Measurements from ENCODE around the gene GEMIN7. TPM values are rescaled to one million over a fixed set of nuclear protein-coding genes. Genes with fewer than 3 reads are reported as not detected.
A peak's percentile ranks its signal among the peaks of the same experiment; 100 is the strongest.

The GEMIN7 gene
- total and polyA plus RNA-seq, 2 of the 13 experiments (the other 11 are each of a cell fraction or from before 2014, with no cell fraction given), result 24.1 to 30.6 TPM

- no peak overlapping the region for H2AFZ ChIP-seq (ENCODE audit: low read length)
- DNase-seq (ENCODE audit: low spot score), result no peak
- H3K9ac ChIP-seq (ENCODE audit: insufficient read depth, low read depth, low read length), result no peak overlapping the region; the same call in 1 of the 2 replicates
- WGBS (ENCODE audit: low lambda C conversion rate), result 82% methylated on average over 7 of the region's 8 CpGs
- CTCF ChIA-PET (ENCODE audit: low intra/inter-chr PET ratio, low total read pairs), result no interaction called here
- peaks cover 0 to 5% of the 10 kb centered on the region in 2 experiments; a peak in 2 of 5 replicates for H3K36me3 ChIP-seq (replicated peaks in 1 of 2; ENCODE audit: control insufficient read depth in 1 of 2, insufficient read depth in 2 of 2, low read length in 2 of 2)
- no TSS peak for BruUV-seq (replicated peaks)
- in situ Hi-C loops (cut with HindIII; ENCODE audit: extremely low pct_ligation_motif_present, low pct_unique_long_range_greater_than_20kb) (no loop called here), intact Hi-C loops (cut with micrococcal nuclease; ENCODE audit: unreplicated experiment) (no loop called here)
- no peaks in the 10 kb centered on the region for H3K9me3 ChIP-seq (ENCODE audit: low read length)
- ATAC-seq, result no peak
- no peak overlapping the region for H3K4me2 ChIP-seq (ENCODE audit: low read depth, low read length)
- TF ChIP-seq JUND (CRISPR knock-in tag; IDR thresholded peaks at IDR 0.05), result no peak
- 0 out of 2 replicates have a peak, but pooled peaks have one; percentile 25 for TF ChIP-seq ZNF687 (CRISPR knock-in tag; IDR thresholded peaks at IDR 0.05)
- FAIRE-seq, result no peak
- no peaks in the 10 kb centered on the region for H3K27me3 ChIP-seq (ENCODE audit: control insufficient read depth in 1 of 2, insufficient read depth in 2 of 2, low read length in 2 of 2)
- no peak overlapping the region for H3K27ac ChIP-seq (ENCODE audit: extremely low read length, insufficient read depth, low read length)
- H3K79me2 ChIP-seq (ENCODE audit: insufficient read depth, low read length), result peaks cover 96% of the 10 kb centered on the region
- no peak overlapping the region for H3K4me3 ChIP-seq (replicated peaks in 1 of 3; ENCODE audit: insufficient read depth in 1 of 3, low read depth in 2 of 3, low read length in 3 of 3)
- peaks cover 90% of the 10 kb centered on the region for H3K4me1 ChIP-seq (ENCODE audit: insufficient read depth, low read length)
- peaks cover 18% of the 10 kb centered on the region for H4K20me1 ChIP-seq (ENCODE audit: insufficient read depth, low read length)
- POLR2A ChIA-PET, result interaction anchor here (1.2 kb wide), 1 partner anchor 12 kb away, joined by 3 read pairs; no protein-coding TSS in a partner anchor
These were observed 22.7 kb downstream of the GEMIN7 start for GRCh38 chr19:45101806-45102205.

- WGBS (ENCODE audit: low lambda C conversion rate), result 91% methylated on average over 4 of the region's 7 CpGs
- POLR2A ChIA-PET, result interaction anchor here (0.9 to 2.2 kb wide), 6 partner anchors 10 to 101 kb away, joined by 3 to 30 read pairs (median 4); partner anchors contain the start of genes GEMIN7 and PPP1R37
- ATAC-seq, result no peak
- H3K4me3 ChIP-seq (replicated peaks in 1 of 3; ENCODE audit: insufficient read depth in 1 of 3, low read depth in 2 of 3, low read length in 3 of 3), result peak overlapping the region in 1 of 3 experiments; percentile 65; a peak in 1 of 6 replicates
- H3K4me2 ChIP-seq (ENCODE audit: low read depth, low read length), result peak overlapping the region; percentile 76
- in situ Hi-C loops (cut with HindIII; ENCODE audit: extremely low pct_ligation_motif_present, low pct_unique_long_range_greater_than_20kb) (no loop called here), intact Hi-C loops (cut with micrococcal nuclease; ENCODE audit: unreplicated experiment) (no loop called here)
- H3K36me3 ChIP-seq (replicated peaks in 1 of 2; ENCODE audit: control insufficient read depth in 1 of 2, insufficient read depth in 2 of 2, low read length in 2 of 2), result peaks cover 0 to 5% of the 10 kb centered on the region in 2 experiments; a peak in 2 of 5 replicates
- peak; percentile 93 for TF ChIP-seq ZNF768 (CRISPR knock-in tag; IDR thresholded peaks at IDR 0.05)
- no peak for TF ChIP-seq ZNF335 (CRISPR knock-in tag; IDR thresholded peaks at IDR 0.05)
- CTCF ChIA-PET (ENCODE audit: low intra/inter-chr PET ratio, low total read pairs), result no interaction called here
- H3K9ac ChIP-seq (ENCODE audit: insufficient read depth, low read depth, low read length), result no peak overlapping the region
- no peak for FAIRE-seq
- peaks cover 95% of the 10 kb centered on the region for H3K79me2 ChIP-seq (ENCODE audit: insufficient read depth, low read length)
- H4K20me1 ChIP-seq (ENCODE audit: insufficient read depth, low read length), result peaks cover 18% of the 10 kb centered on the region
- no peak overlapping the region for H3K27ac ChIP-seq (ENCODE audit: extremely low read length, insufficient read depth, low read length)
- no TSS peak for BruUV-seq (replicated peaks)
- H2AFZ ChIP-seq (ENCODE audit: low read length), result no peak overlapping the region
- peaks cover 84% of the 10 kb centered on the region for H3K4me1 ChIP-seq (ENCODE audit: insufficient read depth, low read length)
- DNase-seq (ENCODE audit: low spot score), result no peak
- H3K27me3 ChIP-seq (ENCODE audit: control insufficient read depth in 1 of 2, insufficient read depth in 2 of 2, low read length in 2 of 2), result no peaks in the 10 kb centered on the region
- H3K9me3 ChIP-seq (ENCODE audit: low read length), result no peaks in the 10 kb centered on the region
These were observed 23.4 kb downstream of the GEMIN7 start for GRCh38 chr19:45102481-45102880.
